OCI-LY3 (cell line): Measurements from ENCODE around the gene KRT73.

Source experiments
- EZH2phosphoT487 ChIP-seq: fragments of 200-600 bp; shearing (Covaris generic); IDR thresholded peaks from 2 replicates; pipeline ENCODE4 v1.6.1; 2018; ENCODE audit warnings: antibody characterized with exemption, mixed run types, low read depth
- TF ChIP-seq, protein P1 (sequence below): fragments of 200-600, 300-600 bp; sonication (generic); IDR thresholded peaks from 2 replicates; pipeline ENCODE4 v1.5.1; 2014; ENCODE audit warnings: antibody characterized with exemption, low read length, low read depth

DNA sequence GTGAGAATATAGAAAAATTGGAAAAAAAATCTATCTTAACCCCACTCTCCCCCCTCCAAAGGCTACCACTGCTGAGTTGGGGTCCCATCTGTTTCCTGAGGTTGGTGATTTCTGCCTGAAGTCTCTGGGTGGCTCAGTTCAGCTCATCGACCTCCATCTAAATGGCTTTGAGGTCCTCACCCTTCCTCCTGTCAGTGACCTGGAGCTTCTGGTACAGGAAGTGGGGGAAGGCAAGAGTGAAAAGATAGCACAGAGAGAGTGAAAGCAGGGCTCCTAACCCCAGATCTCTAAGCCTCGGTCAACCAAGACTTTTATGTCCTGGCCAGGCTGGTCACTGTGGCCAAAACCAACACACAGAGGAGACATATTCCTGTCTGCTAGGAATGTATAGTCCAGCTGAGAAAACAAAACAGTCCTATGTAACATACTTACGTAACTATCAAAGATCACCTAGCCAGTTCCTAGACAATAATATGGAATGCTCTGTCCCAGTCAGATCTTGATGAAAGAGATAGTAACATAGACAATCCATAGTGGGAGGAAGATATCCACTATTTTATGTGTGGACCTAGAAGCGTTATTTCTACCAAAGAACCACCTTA lies 12.3 kb upstream of the KRT73 start:
- TF ChIP-seq, protein P1, sequence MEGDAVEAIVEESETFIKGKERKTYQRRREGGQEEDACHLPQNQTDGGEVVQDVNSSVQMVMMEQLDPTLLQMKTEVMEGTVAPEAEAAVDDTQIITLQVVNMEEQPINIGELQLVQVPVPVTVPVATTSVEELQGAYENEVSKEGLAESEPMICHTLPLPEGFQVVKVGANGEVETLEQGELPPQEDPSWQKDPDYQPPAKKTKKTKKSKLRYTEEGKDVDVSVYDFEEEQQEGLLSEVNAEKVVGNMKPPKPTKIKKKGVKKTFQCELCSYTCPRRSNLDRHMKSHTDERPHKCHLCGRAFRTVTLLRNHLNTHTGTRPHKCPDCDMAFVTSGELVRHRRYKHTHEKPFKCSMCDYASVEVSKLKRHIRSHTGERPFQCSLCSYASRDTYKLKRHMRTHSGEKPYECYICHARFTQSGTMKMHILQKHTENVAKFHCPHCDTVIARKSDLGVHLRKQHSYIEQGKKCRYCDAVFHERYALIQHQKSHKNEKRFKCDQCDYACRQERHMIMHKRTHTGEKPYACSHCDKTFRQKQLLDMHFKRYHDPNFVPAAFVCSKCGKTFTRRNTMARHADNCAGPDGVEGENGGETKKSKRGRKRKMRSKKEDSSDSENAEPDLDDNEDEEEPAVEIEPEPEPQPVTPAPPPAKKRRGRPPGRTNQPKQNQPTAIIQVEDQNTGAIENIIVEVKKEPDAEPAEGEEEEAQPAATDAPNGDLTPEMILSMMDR: no peak
- no peak for TF ChIP-seq EZH2phosphoT487
